ENCODE data around the gene ZNF652.
"Not testable (repeated sequence)": the region's sequence is repeated elsewhere in the genome, so short reads cannot be mapped to it uniquely, and the experiment has no call there.

Gene ZNF652

GRCh38 chr17:49298371-49298976 lies 63.6 kb downstream of the ZNF652 start:
- DNase-seq: no peak

- no peak for DNase-seq
Observed at GRCh38 chr17:49297141-49297540, 64.9 kb downstream of the ZNF652 start.

GRCh38 chr17:49294122-49294521 lies 67.9 kb downstream of the ZNF652 start:
- DNase-seq: no peak

GRCh38 chr17:49292901-49293300 lies 69.1 kb downstream of the ZNF652 start:
- DNase-seq: no peak

GRCh38 chr17:49291929-49292328 lies 70.1 kb downstream of the ZNF652 start:
- DNase-seq: no peak

GRCh38 chr17:49290690-49291359 lies 71.2 kb downstream of the ZNF652 start:
- no peak for DNase-seq

- DNase-seq: no peak
Observed at GRCh38 chr17:49288388-49288787, 73.7 kb downstream of the ZNF652 start.

- DNase-seq: no peak
Observed at GRCh38 chr17:49287481-49287880, 74.6 kb downstream of the ZNF652 start.

GRCh38 chr17:49286261-49286973 lies 75.6 kb downstream of the ZNF652 start:
- DNase-seq: not testable (repeated sequence)

- DNase-seq: no peak
Observed at GRCh38 chr17:49285716-49286115, 76.3 kb downstream of the ZNF652 start.

- no peak for DNase-seq
Observed at GRCh38 chr17:49280918-49281317, 81.1 kb downstream of the ZNF652 start.

- DNase-seq: no peak
Observed at GRCh38 chr17:49280061-49280460, 82.0 kb downstream of the ZNF652 start.

- DNase-seq: not testable (repeated sequence)
Observed at GRCh38 chr17:49279263-49280015, 82.6 kb downstream of the ZNF652 start.

GRCh38 chr17:49278076-49278475 lies 84.0 kb downstream of the ZNF652 start:
- DNase-seq: no peak

GRCh38 chr17:49277638-49278037 lies 84.4 kb downstream of the ZNF652 start:
- DNase-seq: no peak

GRCh38 chr17:49275981-49276380 lies 86.1 kb downstream of the ZNF652 start:
- DNase-seq: not testable (repeated sequence)

GRCh38 chr17:49269356-49269755 lies 92.7 kb downstream of the ZNF652 start:
- DNase-seq: no peak

GRCh38 chr17:49267912-49268311 lies 94.1 kb downstream of the ZNF652 start:
- DNase-seq: no peak

- DNase-seq: no peak
Observed at GRCh38 chr17:49266233-49266632, 95.8 kb downstream of the ZNF652 start.

- not testable (repeated sequence) for DNase-seq
Observed at GRCh38 chr17:49261540-49261939, 100.5 kb downstream of the ZNF652 start.

- DNase-seq: no peak
Observed at GRCh38 chr17:49260817-49261291, 101.2 kb downstream of the ZNF652 start.

- peak; percentile 45 for DNase-seq
Observed at GRCh38 chr17:49260011-49260816, 101.8 kb downstream of the ZNF652 start.
